HFF-Myc (cell line): ENCODE results near the gene PLA2G4E.

ENCODE experiments used
- DNase-seq: peaks from one replicate; pipeline ENCODE4 v3.0.0-alpha.2; 2011; ENCODE audit warnings: low read depth; ENCODE audit errors: extremely low read depth
- H3K4me3 ChIP-seq: replicated peaks from 2 replicates; pipeline ENCODE4 v1.5.1; 2011; ENCODE audit warnings: low read depth, mild to moderate bottlenecking, control low read depth, low read length
- CTCF ChIP-seq: IDR thresholded peaks from 2 replicates; pipeline ENCODE4 v1.5.1; 2012; ENCODE audit warnings: mild to moderate bottlenecking, low read depth, low read length, control low read depth; ENCODE audit errors: missing control alignments

PLA2G4E gene

GRCh38 chr15:41994772-41995475 is 25.9 kb downstream of the PLA2G4E start:
- TF ChIP-seq CTCF = no peak
- no peak overlapping the region for H3K4me3 ChIP-seq
- no peak for DNase-seq

GRCh38 chr15:41994171-41994650 is 26.6 kb downstream of the PLA2G4E start:
- no peak for DNase-seq
- no peak for TF ChIP-seq CTCF
- no peak overlapping the region for H3K4me3 ChIP-seq

GRCh38 chr15:41993472-41994170 is 27.2 kb downstream of the PLA2G4E start:
- no peak overlapping the region for H3K4me3 ChIP-seq
- TF ChIP-seq CTCF = no peak
- no peak for DNase-seq

GRCh38 chr15:41992803-41993190 is 28.0 kb downstream of the PLA2G4E start:
- no peak overlapping the region for H3K4me3 ChIP-seq
- no peak for DNase-seq
- TF ChIP-seq CTCF = no peak

GRCh38 chr15:41992151-41992802 is 28.6 kb downstream of the PLA2G4E start:
- no peak for TF ChIP-seq CTCF
- no peak for DNase-seq
- no peak overlapping the region for H3K4me3 ChIP-seq

- DNase-seq = no peak
- TF ChIP-seq CTCF = no peak
- no peak overlapping the region for H3K4me3 ChIP-seq
Observed at GRCh38 chr15:41990691-41991090, 30.2 kb downstream of the PLA2G4E start.
